A549 (cell line): ENCODE results near the gene ACTR3. TPM values are rescaled to one million over a fixed set of nuclear protein-coding genes. Genes with fewer than 3 reads are reported as not detected.
A peak's percentile ranks its signal among the peaks of the same experiment; 100 is the strongest.

Experiments used
- ATAC-seq, 2 experiments: fragments of 200-7000 bp in 1 of 2; fragments of >200 bp in 1 of 2; cut with Nextera tagmentation in 1 of 2; cut with Tn5 transposase in 1 of 2; 3 replicates each; pipeline versions ENCODE4 v1.8.0 to v1.9.1; 2018 to 2020; ENCODE audit warnings: mild to moderate bottlenecking in 1 of 2, moderate library complexity in 1 of 2
- CTCF ChIA-PET: fragments of 300-600 bp; sonication (Branson Sonifier 250); formaldehyde crosslinking; extraction: SDS; loops from one replicate; lab custom pipeline; 2021; ENCODE audit warnings: antibody characterized with exemption, inconsistent platforms; lab: Yijun Ruan, JAX
- POLR2A ChIA-PET: fragments of 350-600 bp; formaldehyde crosslinking; extraction: SDS; loops from one replicate; lab custom pipeline; 2021; ENCODE audit warnings: antibody characterized with exemption, inconsistent platforms; lab: Yijun Ruan, JAX
- DNase-seq, 2 experiments: peaks; one replicate each; pipeline versions ENCODE4 v3.0.0 to v3.0.0-alpha.2; 2011 to 2016; ENCODE audit warnings: low read depth in 1 of 2, low spot score in 1 of 2
- FAIRE-seq: peaks from 2 replicates; lab custom pipeline; 2011; peaks lifted over from hg19 to GRCh38; lab: Jason Lieb, UNC
- H3K27ac ChIP-seq, 2 experiments: fragments of >200 bp; sonication (Bioruptor Twin); formaldehyde crosslinking; 3 replicates each; pipeline ENCODE4 v1.5.1; 2016 to 2017
- H3K4me1 ChIP-seq: fragments of >200 bp; sonication (Bioruptor Twin); formaldehyde crosslinking; 3 replicates; pipeline ENCODE4 v1.6.1; 2016
- H3K4me2 ChIP-seq: fragments of >200 bp; sonication (Bioruptor Twin); formaldehyde crosslinking; 3 replicates; pipeline ENCODE4 v1.6.1; 2016
- H3K4me3 ChIP-seq: fragments of >200 bp; sonication (Bioruptor Twin); formaldehyde crosslinking; 3 replicates; pipeline ENCODE4 v1.5.1; 2016
- H3K9me3 ChIP-seq: fragments of >200 bp; sonication (Bioruptor Twin); formaldehyde crosslinking; 3 replicates; pipeline ENCODE4 v1.6.1; 2016
- BHLHE40 ChIP-seq: IDR thresholded peaks from 2 replicates; pipeline ENCODE4 v1.6.1; 2012; ENCODE audit warnings: low read depth, low read length, inconsistent platforms
- CHD2 ChIP-seq: fragments of 150-350 bp; IDR thresholded peaks from 2 replicates; pipeline ENCODE4 v1.6.1; 2014; ENCODE audit warnings: low read length; ENCODE audit not compliant: partially characterized antibody
- FOSL2 ChIP-seq, 2 experiments: fragments of 450-650 bp in 1 of 2; fragments of >200 bp in 1 of 2; sonication (Bioruptor Twin) in 1 of 2; formaldehyde crosslinking; IDR thresholded peaks; 2 replicates each; pipeline versions ENCODE4 v1.5.0 to v1.6.1; 2016 to 2020; ENCODE audit warnings: mild to moderate bottlenecking in 1 of 2, moderate library complexity in 1 of 2
- FOXS1 ChIP-seq: fragments of 250-450 bp; sonication (Bioruptor Pico); IDR thresholded peaks from 2 replicates; pipeline ENCODE4 v1.5.0; 2020; ENCODE audit warnings: mild to moderate bottlenecking, moderate library complexity
- HOXA7 ChIP-seq: fragments of 250-450 bp; sonication (Bioruptor Pico); IDR thresholded peaks from 2 replicates; pipeline ENCODE4 v1.5.0; 2020; ENCODE audit warnings: mild to moderate bottlenecking, moderate library complexity
- HOXB13 ChIP-seq: fragments of 250-450 bp; sonication (Bioruptor Pico); IDR thresholded peaks from 2 replicates; pipeline ENCODE4 v1.5.0; 2020; ENCODE audit warnings: low read depth, mild to moderate bottlenecking, moderate library complexity
- JUNB ChIP-seq: fragments of >200 bp; sonication (Bioruptor Twin); formaldehyde crosslinking; IDR thresholded peaks from 2 replicates; pipeline ENCODE4 v1.6.1; 2016
- NPAS2 ChIP-seq: fragments of 250-450 bp; sonication (Bioruptor Pico); IDR thresholded peaks from 2 replicates; pipeline ENCODE4 v1.8.0; 2022; ENCODE audit warnings: mild to moderate bottlenecking, moderate library complexity, borderline replicate concordance
- PHF8 ChIP-seq: fragments of 200-600 bp; sonication (generic); IDR thresholded peaks from 2 replicates; pipeline ENCODE4 v1.6.1; 2016; ENCODE audit warnings: low read depth, mild to moderate bottlenecking, antibody characterized with exemption, moderate library complexity, borderline replicate concordance
- POLR2A ChIP-seq: IDR thresholded peaks from 2 replicates; pipeline ENCODE4 v1.6.1; 2012; ENCODE audit warnings: mild to moderate bottlenecking, low read length
- RFX5 ChIP-seq: fragments of 450-650 bp; IDR thresholded peaks from 2 replicates; pipeline ENCODE4 v1.7.1; 2014; ENCODE audit warnings: antibody characterized with exemption, mild to moderate bottlenecking, moderate library complexity
- RNF2 ChIP-seq: fragments of 200-600 bp; sonication (generic); IDR thresholded peaks from 2 replicates; pipeline ENCODE4 v1.6.1; 2016; ENCODE audit warnings: low read depth, mild to moderate bottlenecking, antibody characterized with exemption, moderate library complexity, borderline replicate concordance
- SREBF2 ChIP-seq: fragments of 450-650 bp; IDR thresholded peaks from 2 replicates; pipeline ENCODE4 v1.6.1; 2014; ENCODE audit warnings: mild to moderate bottlenecking, moderate library complexity
- TP53 ChIP-seq: fragments of 250-450 bp; sonication (Bioruptor Pico); IDR thresholded peaks from 2 replicates; pipeline ENCODE4 v1.5.0; 2021; ENCODE audit warnings: mild to moderate bottlenecking, moderate library complexity
- ZFP36 ChIP-seq: fragments of 450-650 bp; IDR thresholded peaks from 2 replicates; pipeline ENCODE4 v1.6.1; 2014; ENCODE audit warnings: borderline replicate concordance; ENCODE audit not compliant: partially characterized antibody
- WGBS: methylation state at CpG from one replicate; pipeline ENCODE4 v1.1.6; 2017; ENCODE audit errors: missing lambda C conversion rate; 5-methylcytosine and 5-hydroxymethylcytosine counted together
- polyA plus RNA-seq, 4 experiments: library from polyadenylated mRNA; depleted of rRNA in 3 of 4; stranded (reverse); fragments of >200 nt; fragmentation: RNase III in 1 of 4; extraction: RNeasy Plus Mini Kit Qiagen cat#74134 plus additional on column Dnase treatment in 1 of 4; gene quantifications; 2 replicates in 3 of 4; 3 replicates in 1 of 4; pipeline ENCODE4 v1.2.3, GENCODE V29; 2011 to 2017
- TF ChIP-seq, protein P1 (sequence below): fragments of >200 bp; sonication (Bioruptor Twin); formaldehyde crosslinking; IDR thresholded peaks from 3 replicates; pipeline ENCODE4 v1.6.1; 2016
- TF ChIP-seq, protein P2 (sequence below): fragments of 250-450 bp; sonication (Bioruptor Pico); IDR thresholded peaks from 2 replicates; pipeline ENCODE4 v1.5.0; 2020; ENCODE audit warnings: low read depth, mild to moderate bottlenecking, moderate library complexity
- TF ChIP-seq, protein P3 (sequence below): fragments of >200 bp; sonication (Bioruptor Twin); formaldehyde crosslinking; IDR thresholded peaks from 3 replicates; pipeline ENCODE4 v1.5.1; 2016
- TF ChIP-seq, protein P4 (sequence below): IDR thresholded peaks from 2 replicates; pipeline ENCODE4 v1.6.1; 2012; ENCODE audit warnings: low read depth, borderline replicate concordance

ACTR3 gene
- polyA plus RNA-seq, 2 of the 4 experiments (the other 2 are of a cell fraction): 359 to 412 TPM

DNA sequence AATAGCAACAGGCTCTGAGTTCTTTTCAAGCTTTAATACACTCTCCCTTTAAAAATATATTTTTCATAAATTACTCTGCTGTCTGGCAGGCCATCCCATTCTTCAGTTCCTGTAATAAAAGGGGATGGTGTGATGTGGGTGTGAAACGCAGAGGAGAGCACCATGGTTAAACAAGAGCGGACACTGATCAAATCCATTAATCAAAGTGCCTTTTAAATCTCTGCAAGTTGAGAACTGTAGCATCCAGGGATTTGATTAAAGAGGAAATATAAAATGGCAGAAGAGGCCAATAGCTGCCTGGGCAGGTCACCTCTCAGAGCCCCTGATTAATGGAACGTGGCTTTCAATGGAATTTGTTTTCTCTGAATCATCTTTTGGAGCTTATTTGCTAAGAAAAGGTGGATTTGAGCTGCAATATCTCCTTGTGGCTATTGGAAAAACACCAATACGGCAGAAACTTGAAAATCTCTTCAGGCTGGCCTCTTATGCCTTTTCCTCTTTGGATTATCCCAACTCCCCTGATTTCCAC is 96.9 kb downstream of the ACTR3 start:
- DNase-seq (no peak), FAIRE-seq (no peak), ATAC-seq (no peak)
- Histone ChIP-seq H3K9me3 (no peaks in the 10 kb centered on the region), H3K4me2 (no peak overlapping the region), H3K27ac (no peak overlapping the region), H3K4me1 (no peaks in the 10 kb centered on the region), H3K4me3 (no peak overlapping the region)
- WGBS: 32% methylated on average over 4 of the region's 4 CpGs
- ChIA-PET POLR2A (no interaction called here), CTCF (interaction anchor here (2.4 kb wide), 1 partner anchor 564 kb away, joined by 5 read pairs; no protein-coding TSS in a partner anchor)
- no peak for TF ChIP-seq SREBF2
- TF ChIP-seq, protein P1, sequence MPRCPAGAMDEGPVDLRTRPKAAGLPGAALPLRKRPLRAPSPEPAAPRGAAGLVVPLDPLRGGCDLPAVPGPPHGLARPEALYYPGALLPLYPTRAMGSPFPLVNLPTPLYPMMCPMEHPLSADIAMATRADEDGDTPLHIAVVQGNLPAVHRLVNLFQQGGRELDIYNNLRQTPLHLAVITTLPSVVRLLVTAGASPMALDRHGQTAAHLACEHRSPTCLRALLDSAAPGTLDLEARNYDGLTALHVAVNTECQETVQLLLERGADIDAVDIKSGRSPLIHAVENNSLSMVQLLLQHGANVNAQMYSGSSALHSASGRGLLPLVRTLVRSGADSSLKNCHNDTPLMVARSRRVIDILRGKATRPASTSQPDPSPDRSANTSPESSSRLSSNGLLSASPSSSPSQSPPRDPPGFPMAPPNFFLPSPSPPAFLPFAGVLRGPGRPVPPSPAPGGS: no peak
- no peak for TF ChIP-seq RFX5
- TF ChIP-seq, protein P2, sequence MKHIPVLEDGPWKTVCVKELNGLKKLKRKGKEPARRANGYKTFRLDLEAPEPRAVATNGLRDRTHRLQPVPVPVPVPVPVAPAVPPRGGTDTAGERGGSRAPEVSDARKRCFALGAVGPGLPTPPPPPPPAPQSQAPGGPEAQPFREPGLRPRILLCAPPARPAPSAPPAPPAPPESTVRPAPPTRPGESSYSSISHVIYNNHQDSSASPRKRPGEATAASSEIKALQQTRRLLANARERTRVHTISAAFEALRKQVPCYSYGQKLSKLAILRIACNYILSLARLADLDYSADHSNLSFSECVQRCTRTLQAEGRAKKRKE (CRISPR knock-in tag): no peak
- no peak for TF ChIP-seq FOSL2 (IDR thresholded peaks at IDR 0.05)
- TF ChIP-seq FOSL2 (CRISPR knock-in tag; IDR thresholded peaks at IDR 0.05): no peak
- TF ChIP-seq CHD2: no peak
- TF ChIP-seq, all 56 proteins: peak for 0

DNA sequence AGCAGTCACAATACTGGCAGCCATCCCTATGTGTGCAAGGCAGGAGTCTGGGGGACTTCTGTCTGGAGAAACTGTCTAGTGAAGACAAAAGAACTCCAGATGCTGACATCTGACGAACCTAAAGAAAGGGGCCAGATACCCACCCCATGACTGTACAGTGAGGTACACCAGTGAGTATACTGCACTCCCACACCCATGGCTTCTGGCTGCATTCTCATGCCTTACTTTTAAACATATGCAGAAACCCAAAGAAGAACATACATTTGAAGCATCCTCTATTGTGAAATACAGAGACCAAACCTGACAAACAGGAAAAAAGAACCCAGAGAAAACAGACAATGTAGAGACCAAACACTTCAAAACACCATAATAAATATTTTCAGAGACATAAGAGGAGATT is 102.2 kb downstream of the ACTR3 start:
- CTCF ChIA-PET: interaction anchor here (1.1 kb wide), 1 partner anchor 9 kb away, joined by 3 read pairs; no protein-coding TSS in a partner anchor
- 38% methylated on average over 1 of the region's 1 CpG for WGBS
- no peaks in the 10 kb centered on the region for H3K4me1 ChIP-seq
- H3K4me3 ChIP-seq: no peak overlapping the region
- POLR2A ChIA-PET: no interaction called here
- no peak for FAIRE-seq
- no peaks in the 10 kb centered on the region for H3K9me3 ChIP-seq
- H3K27ac ChIP-seq: no peak overlapping the region
- no peak for ATAC-seq
- TF ChIP-seq, protein P3, sequence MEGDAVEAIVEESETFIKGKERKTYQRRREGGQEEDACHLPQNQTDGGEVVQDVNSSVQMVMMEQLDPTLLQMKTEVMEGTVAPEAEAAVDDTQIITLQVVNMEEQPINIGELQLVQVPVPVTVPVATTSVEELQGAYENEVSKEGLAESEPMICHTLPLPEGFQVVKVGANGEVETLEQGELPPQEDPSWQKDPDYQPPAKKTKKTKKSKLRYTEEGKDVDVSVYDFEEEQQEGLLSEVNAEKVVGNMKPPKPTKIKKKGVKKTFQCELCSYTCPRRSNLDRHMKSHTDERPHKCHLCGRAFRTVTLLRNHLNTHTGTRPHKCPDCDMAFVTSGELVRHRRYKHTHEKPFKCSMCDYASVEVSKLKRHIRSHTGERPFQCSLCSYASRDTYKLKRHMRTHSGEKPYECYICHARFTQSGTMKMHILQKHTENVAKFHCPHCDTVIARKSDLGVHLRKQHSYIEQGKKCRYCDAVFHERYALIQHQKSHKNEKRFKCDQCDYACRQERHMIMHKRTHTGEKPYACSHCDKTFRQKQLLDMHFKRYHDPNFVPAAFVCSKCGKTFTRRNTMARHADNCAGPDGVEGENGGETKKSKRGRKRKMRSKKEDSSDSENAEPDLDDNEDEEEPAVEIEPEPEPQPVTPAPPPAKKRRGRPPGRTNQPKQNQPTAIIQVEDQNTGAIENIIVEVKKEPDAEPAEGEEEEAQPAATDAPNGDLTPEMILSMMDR: no peak
- no peak for TF ChIP-seq JUNB
- no peak for TF ChIP-seq HOXB13
- no peak for TF ChIP-seq FOSL2 (IDR thresholded peaks at IDR 0.05)
- TF ChIP-seq FOSL2 (CRISPR knock-in tag; IDR thresholded peaks at IDR 0.05): no peak
- no peak for TF ChIP-seq PHF8
- no peak for DNase-seq
- no peak overlapping the region for H3K4me2 ChIP-seq

DNA sequence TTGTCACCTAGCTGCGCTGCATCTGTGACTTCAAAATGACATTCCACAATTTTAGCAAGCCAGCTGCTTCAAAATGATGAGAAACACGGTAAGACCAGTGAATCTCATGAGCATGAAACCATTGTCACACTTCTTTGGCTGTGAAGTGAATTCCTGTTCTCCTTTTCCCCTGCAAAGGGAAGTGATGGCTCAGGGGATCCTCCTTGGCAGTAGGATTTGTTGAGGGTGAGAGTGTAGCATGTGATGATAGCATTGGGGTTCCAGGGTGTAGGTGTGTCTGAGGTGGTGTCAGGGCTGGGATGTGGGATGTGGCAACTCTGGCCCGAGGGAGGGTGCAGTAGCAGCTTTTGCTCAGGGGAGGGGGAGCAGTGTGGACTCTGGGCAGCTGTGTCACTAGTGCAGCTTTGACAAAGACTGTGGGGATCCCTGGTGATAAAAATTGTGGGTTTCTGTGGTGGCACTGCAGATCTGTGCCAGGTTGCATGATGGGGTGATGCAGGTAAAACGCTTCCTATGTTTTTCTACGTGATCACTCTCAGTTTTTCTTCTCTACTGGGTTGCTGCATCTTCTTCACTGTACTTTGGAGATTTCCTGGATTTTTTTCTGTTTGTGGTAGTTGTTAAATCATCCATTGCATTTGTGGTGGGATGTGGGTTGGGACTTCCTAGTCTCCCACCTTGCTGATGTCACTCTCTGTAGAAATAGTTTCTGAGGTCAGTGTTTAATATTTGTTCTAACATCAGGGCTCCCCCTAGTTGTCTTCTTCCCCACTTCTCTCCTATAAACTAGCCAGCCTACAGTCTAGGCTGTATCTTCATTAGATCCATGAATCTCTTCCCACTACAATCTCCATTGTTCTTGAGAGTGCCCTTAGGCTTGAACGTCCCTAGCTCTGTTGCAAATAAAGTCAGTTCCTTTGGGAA is 107.0 kb downstream of the ACTR3 start:
- TF ChIP-seq RNF2 (no peak), POLR2A (no peak), BHLHE40 (no peak), NPAS2 (CRISPR knock-in tag) (no peak), HOXA7 (CRISPR knock-in tag) (no peak), ZFP36 (no peak), TP53 (no peak), RFX5 (no peak), FOXS1 (CRISPR knock-in tag) (no peak)
- TF ChIP-seq, protein P4, sequence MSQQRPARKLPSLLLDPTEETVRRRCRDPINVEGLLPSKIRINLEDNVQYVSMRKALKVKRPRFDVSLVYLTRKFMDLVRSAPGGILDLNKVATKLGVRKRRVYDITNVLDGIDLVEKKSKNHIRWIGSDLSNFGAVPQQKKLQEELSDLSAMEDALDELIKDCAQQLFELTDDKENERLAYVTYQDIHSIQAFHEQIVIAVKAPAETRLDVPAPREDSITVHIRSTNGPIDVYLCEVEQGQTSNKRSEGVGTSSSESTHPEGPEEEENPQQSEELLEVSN: no peak
- peak; percentile 54 to 55; a peak in 2 of 6 replicates for ATAC-seq
- 17% methylated on average over 6 of the region's 6 CpGs for WGBS
- Histone ChIP-seq H3K4me3 (no peak overlapping the region), H3K4me2 (no peak overlapping the region), H3K9me3 (no peaks in the 10 kb centered on the region), H3K27ac (no peak overlapping the region), H3K4me1 (no peaks in the 10 kb centered on the region)
- ChIA-PET POLR2A (no interaction called here), CTCF (no interaction called here)
- DNase-seq: no peak
- FAIRE-seq: no peak
